ENCODE measurements around the gene IGFBP4. TPM values are rescaled to one million over a fixed set of nuclear protein-coding genes. Genes with fewer than 3 reads are reported as not detected.
A peak's percentile ranks its signal among the peaks of the same experiment; 100 is the strongest.
"Not testable (repeated sequence)": the region's sequence is repeated elsewhere in the genome, so short reads cannot be mapped to it uniquely, and the experiment has no call there.

The IGFBP4 gene
- total RNA-seq, 1 donor from 2014 or later, result 108 TPM

DNA sequence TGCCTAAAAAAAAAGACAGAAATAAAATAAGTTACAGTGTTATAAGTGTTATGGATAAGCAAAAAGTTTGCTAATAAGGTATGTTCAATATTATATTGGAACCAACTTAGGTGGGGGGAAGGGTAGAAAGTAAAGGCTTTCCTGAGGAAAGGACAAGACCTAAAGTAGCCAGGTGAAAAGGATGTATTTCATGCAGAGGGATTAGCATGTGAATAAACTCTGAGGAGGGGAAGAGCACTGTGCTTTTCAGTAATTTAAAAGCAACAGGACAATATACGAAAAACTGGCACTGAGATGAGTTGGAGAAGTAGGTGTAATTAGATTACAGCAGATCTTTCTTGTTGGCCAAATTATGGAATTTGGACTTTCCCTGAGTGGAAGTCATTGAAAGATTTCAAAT is 33.2 kb upstream of the IGFBP4 start:
- peaks cover 16% of the 10 kb centered on the region for H3K36me3 Mint-ChIP-seq
- TF ChIP-seq, protein P1, sequence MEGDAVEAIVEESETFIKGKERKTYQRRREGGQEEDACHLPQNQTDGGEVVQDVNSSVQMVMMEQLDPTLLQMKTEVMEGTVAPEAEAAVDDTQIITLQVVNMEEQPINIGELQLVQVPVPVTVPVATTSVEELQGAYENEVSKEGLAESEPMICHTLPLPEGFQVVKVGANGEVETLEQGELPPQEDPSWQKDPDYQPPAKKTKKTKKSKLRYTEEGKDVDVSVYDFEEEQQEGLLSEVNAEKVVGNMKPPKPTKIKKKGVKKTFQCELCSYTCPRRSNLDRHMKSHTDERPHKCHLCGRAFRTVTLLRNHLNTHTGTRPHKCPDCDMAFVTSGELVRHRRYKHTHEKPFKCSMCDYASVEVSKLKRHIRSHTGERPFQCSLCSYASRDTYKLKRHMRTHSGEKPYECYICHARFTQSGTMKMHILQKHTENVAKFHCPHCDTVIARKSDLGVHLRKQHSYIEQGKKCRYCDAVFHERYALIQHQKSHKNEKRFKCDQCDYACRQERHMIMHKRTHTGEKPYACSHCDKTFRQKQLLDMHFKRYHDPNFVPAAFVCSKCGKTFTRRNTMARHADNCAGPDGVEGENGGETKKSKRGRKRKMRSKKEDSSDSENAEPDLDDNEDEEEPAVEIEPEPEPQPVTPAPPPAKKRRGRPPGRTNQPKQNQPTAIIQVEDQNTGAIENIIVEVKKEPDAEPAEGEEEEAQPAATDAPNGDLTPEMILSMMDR (IDR thresholded peaks at IDR 0.05; ENCODE audit: unreplicated experiment), result no peak

DNA sequence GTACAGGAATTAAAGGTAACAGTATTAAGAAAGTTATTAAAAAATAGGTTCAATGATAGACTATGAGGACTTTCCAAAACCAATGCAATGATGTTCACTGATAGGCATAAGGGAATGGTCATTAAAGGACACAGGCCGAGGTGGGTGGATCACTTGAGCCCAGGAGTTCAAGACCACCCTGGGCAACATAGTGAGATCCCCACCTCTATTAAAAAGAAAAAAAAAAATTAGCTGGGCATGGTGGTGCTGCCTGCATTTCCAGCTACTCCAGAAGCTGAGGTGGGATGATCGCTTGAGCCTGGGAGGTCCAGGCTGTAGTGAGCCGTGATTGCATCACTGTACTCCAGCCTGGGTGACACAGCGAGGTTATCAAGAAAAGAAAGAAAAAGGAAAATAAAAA is 31.4 kb upstream of the IGFBP4 start:
- DNase-seq (ENCODE audit: low spot score in 2 of 2, unreplicated experiment in 2 of 2), result no peak
- Mint-ChIP-seq H3K36me3 (peaks cover 16% of the 10 kb centered on the region), H3K4me3 (no peak overlapping the region), H3K9me3 (no peaks in the 10 kb centered on the region), H3K4me1 (peaks cover 13% of the 10 kb centered on the region), H3K27me3 (ENCODE audit: low read depth) (no peaks in the 10 kb centered on the region), H3K27ac (no peak overlapping the region)
- TF ChIP-seq, protein P1 (IDR thresholded peaks at IDR 0.05; ENCODE audit: unreplicated experiment), result no peak

More for the DNA sequence above, 33.2 kb upstream of the IGFBP4 start:
- H3K27me3 Mint-ChIP-seq (ENCODE audit: low read depth), result no peaks in the 10 kb centered on the region
- peak overlapping the region; percentile 13 for H3K27ac Mint-ChIP-seq
- H3K4me1 Mint-ChIP-seq, result no peaks in the 10 kb centered on the region
- DNase-seq (ENCODE audit: low spot score in 2 of 2, unreplicated experiment in 2 of 2), result no peak
- H3K4me3 Mint-ChIP-seq, result no peak overlapping the region
- no peaks in the 10 kb centered on the region for H3K9me3 Mint-ChIP-seq

DNA sequence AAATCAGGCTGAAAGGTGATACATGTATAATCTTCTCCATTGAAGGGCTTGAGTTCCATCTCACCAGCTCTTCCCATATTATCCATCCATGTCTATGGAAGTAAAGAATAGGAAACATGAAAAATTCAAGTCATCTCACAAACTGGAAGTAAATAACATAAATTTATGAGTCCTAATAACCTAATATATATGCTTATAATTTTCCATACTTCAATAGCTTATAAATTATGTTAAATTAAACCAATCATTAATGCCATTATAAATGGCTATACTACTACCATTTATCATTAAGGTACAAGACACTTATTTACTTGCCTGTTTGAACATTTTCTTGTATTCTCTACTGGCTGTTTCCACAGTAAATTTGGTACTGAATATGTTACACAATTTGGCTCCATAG is 30.4 kb upstream of the IGFBP4 start:
- TF ChIP-seq, protein P1 (IDR thresholded peaks at IDR 0.05; ENCODE audit: unreplicated experiment), result no peak
- DNase-seq (ENCODE audit: low spot score in 2 of 2, unreplicated experiment in 2 of 2), result no peak
- Mint-ChIP-seq H3K36me3 (peaks cover 13% of the 10 kb centered on the region), H3K9me3 (no peaks in the 10 kb centered on the region), H3K4me1 (peaks cover 17% of the 10 kb centered on the region), H3K4me3 (no peak overlapping the region), H3K27ac (no peak overlapping the region), H3K27me3 (ENCODE audit: low read depth) (no peaks in the 10 kb centered on the region)

DNA sequence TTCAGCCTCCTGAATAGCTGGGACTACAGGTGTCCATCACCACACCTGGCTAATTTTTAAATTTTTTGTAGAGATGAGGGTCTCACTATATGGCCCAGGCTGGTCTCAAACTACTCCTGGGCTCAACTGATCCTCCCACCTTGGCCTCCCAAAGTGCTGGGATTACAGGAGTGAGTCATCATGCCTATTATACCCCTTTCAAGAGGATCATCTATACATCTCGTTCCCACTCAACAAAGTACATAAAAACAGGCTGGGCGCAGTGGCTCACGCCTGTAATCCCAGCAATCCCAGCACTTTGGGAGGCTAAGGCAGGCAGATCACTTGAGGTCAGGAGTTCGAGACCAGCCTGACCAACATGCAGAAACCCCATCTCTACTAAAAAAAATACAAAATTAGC is 28.9 kb upstream of the IGFBP4 start:
- not testable (repeated sequence) for H3K4me3 Mint-ChIP-seq, H3K27ac Mint-ChIP-seq

DNA sequence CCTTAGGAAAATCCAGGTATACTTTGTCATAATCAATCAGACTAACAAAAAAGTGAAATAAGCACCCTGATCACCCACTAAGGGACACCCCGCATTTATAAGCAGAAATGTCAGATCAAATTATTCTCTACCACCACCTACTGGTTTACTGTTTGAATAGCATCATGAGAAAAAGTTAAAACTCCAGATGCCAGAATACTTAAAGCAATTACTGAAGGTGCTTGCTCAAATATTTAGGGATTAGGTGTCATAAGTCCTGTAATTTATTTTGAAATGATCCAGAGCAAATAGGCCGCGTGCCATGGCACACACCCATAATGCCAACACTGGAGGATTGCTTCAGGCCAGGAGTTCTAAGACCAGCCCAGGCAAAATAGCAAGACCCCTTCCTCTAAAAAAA is 27.9 kb upstream of the IGFBP4 start:
- Mint-ChIP-seq H3K4me1 (peaks cover 17% of the 10 kb centered on the region), H3K27ac (peak overlapping the region; percentile 7), H3K9me3 (no peaks in the 10 kb centered on the region), H3K36me3 (peaks cover 8% of the 10 kb centered on the region), H3K4me3 (peak overlapping the region; percentile 39), H3K27me3 (ENCODE audit: low read depth) (no peaks in the 10 kb centered on the region)
- TF ChIP-seq, protein P1 (IDR thresholded peaks at IDR 0.05; ENCODE audit: unreplicated experiment), result peak; percentile 76
- DNase-seq (ENCODE audit: low spot score in 2 of 2, unreplicated experiment in 2 of 2), result no peak

More for the DNA sequence above, 28.9 kb upstream of the IGFBP4 start:
- not testable (repeated sequence) for H3K9me3 Mint-ChIP-seq; DNase-seq (ENCODE audit: low spot score in 2 of 2, unreplicated experiment in 2 of 2); H3K27me3 Mint-ChIP-seq (ENCODE audit: low read depth)
- H3K4me1 Mint-ChIP-seq, result peaks cover 17% of the 10 kb centered on the region
- peaks cover 13% of the 10 kb centered on the region for H3K36me3 Mint-ChIP-seq

DNA sequence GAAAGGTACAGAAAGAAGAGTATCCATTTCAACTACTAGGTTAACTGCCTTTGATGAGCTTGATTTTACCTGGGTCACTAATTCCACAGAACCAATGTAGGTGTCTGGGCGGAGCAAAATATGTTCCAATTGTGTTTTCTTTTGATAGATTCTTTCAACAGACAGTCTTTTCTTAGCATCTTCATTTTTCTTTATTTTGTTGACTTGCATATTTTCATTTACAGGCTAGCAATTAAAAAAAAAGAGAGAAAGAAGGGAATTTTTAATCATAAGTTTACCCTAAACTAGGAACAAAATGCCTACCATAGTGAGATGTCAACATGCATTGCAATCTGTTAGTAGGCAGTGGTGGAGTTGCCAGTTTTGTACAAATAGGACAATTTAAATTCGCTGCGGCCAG is 26.6 kb upstream of the IGFBP4 start:
- peaks cover 4% of the 10 kb centered on the region for H3K36me3 Mint-ChIP-seq
- H3K4me1 Mint-ChIP-seq, result peaks cover 17% of the 10 kb centered on the region
- no peaks in the 10 kb centered on the region for H3K9me3 Mint-ChIP-seq
- H3K4me3 Mint-ChIP-seq, result peak overlapping the region; percentile 99
- H3K27me3 Mint-ChIP-seq (ENCODE audit: low read depth), result no peaks in the 10 kb centered on the region
- peak overlapping the region; percentile 59 for H3K27ac Mint-ChIP-seq
- TF ChIP-seq, protein P1 (IDR thresholded peaks at IDR 0.05; ENCODE audit: unreplicated experiment), result no peak
- DNase-seq (ENCODE audit: low spot score in 2 of 2, unreplicated experiment in 2 of 2), result no peak

All from mesothelial cell of epicardium (in vitro differentiated cells).